Mucosa of rectum (tissue), 2 donors: ENCODE measurements around the gene RNF14.
A peak's percentile ranks its signal among the peaks of the same experiment; 100 is the strongest.

ENCODE experiments used
- H3K27ac ChIP-seq, 2 donors: one replicate each; pipeline ENCODE4 v1.7.0; 2013; ENCODE audit warnings: inconsistent platforms in 2 of 2, low read depth in 2 of 2, low read length in 2 of 2
- H3K27me3 ChIP-seq, 2 donors: one replicate each; pipeline ENCODE4 v1.7.0; 2013; ENCODE audit warnings: low read length in 2 of 2; ENCODE audit not compliant: control insufficient read depth in 2 of 2, insufficient read depth in 2 of 2
- H3K36me3 ChIP-seq, 2 donors: one replicate each; pipeline ENCODE4 v1.7.0; 2013; ENCODE audit warnings: low read length in 2 of 2; ENCODE audit not compliant: control insufficient read depth in 2 of 2, insufficient read depth in 2 of 2
- H3K4me1 ChIP-seq, 2 donors: one replicate each; pipeline ENCODE4 v1.7.0; 2013; ENCODE audit warnings: low read length in 2 of 2, mild to moderate bottlenecking in 1 of 2; ENCODE audit not compliant: control insufficient read depth in 2 of 2, insufficient read depth in 2 of 2
- H3K4me3 ChIP-seq, 2 donors: one replicate each; pipeline ENCODE4 v1.7.0; 2013; ENCODE audit warnings: low read length in 2 of 2
- H3K9ac ChIP-seq, 2 donors: one replicate each; pipeline ENCODE4 v1.7.0; 2013; ENCODE audit warnings: low read length in 2 of 2, low read depth in 1 of 2, mild to moderate bottlenecking in 1 of 2
- H3K9me3 ChIP-seq, 2 donors: one replicate each; pipeline ENCODE4 v1.7.0; 2013; ENCODE audit warnings: low read length in 2 of 2; ENCODE audit not compliant: control insufficient read depth in 2 of 2
- donor health status: healthy.
- donor health status: Normal muscosa, but diverticular disease.

RNF14 gene

DNA sequence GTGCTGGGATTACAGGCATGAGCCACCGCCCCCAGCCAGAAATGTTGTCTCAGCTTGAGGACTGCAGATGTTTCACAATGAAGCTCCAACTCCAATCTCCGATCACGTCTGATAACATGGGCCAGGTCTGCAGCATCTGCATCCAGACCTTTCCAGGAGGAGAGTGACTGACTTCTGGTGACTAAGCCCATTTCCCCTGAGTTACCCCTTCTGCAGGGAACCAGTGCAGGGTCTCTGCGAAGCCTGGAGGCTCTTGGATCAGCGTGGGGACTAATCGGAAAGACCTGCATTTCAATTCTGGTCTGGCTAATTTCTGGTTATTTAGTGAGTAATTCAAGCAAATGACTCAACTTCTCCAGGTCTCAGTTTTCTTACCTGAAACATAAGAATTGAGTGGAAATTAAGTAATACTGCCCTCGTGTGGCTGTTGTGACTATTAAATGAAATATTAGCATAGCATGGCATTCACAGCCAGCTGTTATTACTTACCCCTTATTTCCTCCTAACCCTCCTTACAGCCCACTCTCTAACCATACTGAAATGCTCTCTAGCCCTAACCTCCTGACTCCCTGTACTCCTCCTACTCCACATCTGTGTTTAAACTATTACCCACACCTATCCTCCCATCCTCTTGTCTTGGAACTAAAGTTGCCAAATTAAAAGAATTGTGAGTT lies 46.1 kb downstream of the RNF14 start:
- Histone ChIP-seq H3K36me3 (no peaks in the 10 kb centered on the region), H3K4me3 (no peak overlapping the region), H3K27me3 (no peaks in the 10 kb centered on the region), H3K9ac (no peak overlapping the region), H3K27ac (peak overlapping the region; percentile 13 to 18), H3K4me1 (peaks cover 7 to 16% of the 10 kb centered on the region in 2 donors), H3K9me3 (no peaks in the 10 kb centered on the region)

DNA sequence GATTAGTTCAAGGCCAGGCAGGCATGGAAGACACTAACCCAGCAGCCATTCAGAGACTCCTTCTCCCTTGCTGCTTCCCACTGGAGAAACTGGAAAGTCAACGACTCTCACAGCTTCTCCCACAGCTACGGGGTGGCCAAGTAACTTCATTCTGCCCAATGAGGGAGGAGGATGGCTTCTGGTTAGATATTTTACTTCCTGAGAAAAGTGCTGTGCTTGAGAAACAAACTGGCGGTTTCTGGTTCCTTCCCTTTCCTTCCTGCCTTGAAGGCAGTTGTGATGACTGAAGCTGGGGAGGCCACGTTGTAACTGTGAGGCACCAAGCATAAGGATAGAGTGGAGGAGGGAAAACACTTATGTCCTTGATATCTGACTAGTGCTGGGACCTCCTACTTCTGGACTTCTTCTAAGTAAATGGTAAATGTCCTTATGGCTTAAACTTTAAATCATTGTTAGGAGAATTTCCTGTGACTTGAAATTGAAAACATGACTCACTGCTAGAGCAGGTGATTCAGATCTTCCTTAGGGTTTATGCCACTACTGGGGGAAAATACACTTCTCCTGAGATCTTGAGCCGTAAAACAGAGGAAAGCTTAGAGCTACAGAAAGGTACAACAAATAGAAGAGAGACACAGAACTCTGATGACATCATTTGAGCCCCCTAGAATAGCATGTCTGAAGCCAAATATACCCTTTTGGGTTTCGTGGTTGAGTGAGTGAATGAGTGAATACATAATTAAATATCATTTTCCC lies 47.1 kb downstream of the RNF14 start:
- Histone ChIP-seq H3K9ac (no peak overlapping the region), H3K9me3 (no peaks in the 10 kb centered on the region), H3K4me3 (peak overlapping the region in 1 of 2 donors; percentile 13), H3K27ac (peak overlapping the region; percentile 13 to 18), H3K36me3 (no peaks in the 10 kb centered on the region), H3K4me1 (peaks cover 7 to 16% of the 10 kb centered on the region in 2 donors), H3K27me3 (no peaks in the 10 kb centered on the region)

DNA sequence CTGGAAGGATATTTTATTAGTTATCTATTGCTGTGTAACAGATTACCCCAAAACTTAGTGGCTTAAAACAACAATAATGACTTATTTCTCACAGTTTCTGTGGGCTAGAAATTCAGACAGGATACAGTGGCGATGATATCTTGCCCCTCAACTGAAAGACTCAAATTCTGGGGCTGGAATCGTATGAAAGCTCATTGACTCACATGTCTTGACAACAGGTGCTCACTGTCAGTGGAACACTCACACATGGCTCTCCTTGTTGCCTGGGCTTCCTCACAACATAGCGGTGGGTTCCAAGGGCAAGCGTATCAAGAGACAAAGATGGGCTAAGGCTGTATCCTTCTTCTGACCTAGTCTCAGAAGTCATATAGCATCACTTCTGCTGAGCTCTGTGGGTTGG lies 47.7 kb downstream of the RNF14 start:
- Histone ChIP-seq H3K9me3 (no peaks in the 10 kb centered on the region), H3K36me3 (no peaks in the 10 kb centered on the region), H3K9ac (no peak overlapping the region), H3K27ac (peak overlapping the region; percentile 9 to 13), H3K4me1 (peaks cover 7 to 16% of the 10 kb centered on the region in 2 donors), H3K4me3 (no peak overlapping the region), H3K27me3 (no peaks in the 10 kb centered on the region)

DNA sequence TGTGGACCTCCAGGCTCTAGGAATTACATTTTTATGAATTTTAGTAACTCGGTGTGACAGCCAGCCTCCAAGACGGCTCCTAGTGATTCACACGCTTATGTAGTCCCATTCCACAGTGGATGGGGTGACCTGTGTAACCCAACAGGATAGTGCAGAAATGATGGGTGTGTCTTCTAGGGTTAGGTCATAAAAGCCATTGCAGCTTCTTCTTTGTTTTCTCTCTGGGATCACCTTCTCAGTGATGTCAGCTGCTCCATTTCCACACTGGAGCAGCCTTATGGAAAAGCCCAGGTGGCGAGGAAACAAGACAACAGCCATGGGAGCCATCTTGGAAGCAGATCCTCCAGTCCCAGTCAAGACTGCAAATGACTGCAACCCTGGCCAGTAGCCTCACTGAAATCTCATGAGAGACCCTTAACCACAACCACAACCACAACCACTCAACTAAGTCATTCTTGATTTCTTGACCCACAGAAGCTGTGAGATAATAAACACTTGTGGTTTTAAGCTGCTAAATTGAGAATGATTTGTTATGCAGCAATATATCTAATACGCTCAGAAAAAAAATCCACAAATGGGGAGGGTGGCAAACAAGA lies 49.0 kb downstream of the RNF14 start:
- H3K4me1 ChIP-seq: peaks cover 7% of the 10 kb centered on the region in 2 donors
- H3K9ac ChIP-seq: no peak overlapping the region
- no peak overlapping the region for H3K27ac ChIP-seq
- no peaks in the 10 kb centered on the region for H3K27me3 ChIP-seq
- H3K36me3 ChIP-seq: no peaks in the 10 kb centered on the region
- no peak overlapping the region for H3K4me3 ChIP-seq
- no peaks in the 10 kb centered on the region for H3K9me3 ChIP-seq

DNA sequence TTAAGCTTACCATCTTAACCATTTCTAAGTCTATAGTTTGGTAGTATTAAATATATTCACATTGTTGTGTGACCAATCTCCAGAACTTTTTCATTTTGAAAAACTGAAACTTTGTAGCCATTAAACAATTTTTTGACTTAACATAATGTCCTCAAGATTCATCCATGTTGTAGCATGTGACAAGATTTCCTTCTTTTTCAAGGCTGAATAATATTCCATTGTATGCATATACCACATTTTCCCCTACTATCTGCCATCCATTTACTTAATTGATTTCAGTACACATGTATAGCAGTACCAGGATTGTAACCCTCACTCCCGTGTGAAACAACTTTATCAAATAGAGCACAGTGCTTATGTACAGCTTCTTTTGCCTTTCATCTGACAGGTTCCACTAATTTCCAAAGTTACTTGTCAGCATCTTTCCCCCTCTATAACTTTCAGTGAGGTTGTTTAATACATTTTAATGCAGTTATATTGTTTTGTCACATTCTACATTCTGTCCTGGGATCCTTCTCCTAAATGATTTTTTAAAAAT lies 51.3 kb downstream of the RNF14 start:
- Histone ChIP-seq H3K4me3 (no peak overlapping the region), H3K27ac (no peak overlapping the region), H3K36me3 (no peaks in the 10 kb centered on the region), H3K4me1 (peaks cover 4 to 5% of the 10 kb centered on the region in 2 donors), H3K9ac (no peak overlapping the region), H3K9me3 (no peaks in the 10 kb centered on the region), H3K27me3 (no peaks in the 10 kb centered on the region)

DNA sequence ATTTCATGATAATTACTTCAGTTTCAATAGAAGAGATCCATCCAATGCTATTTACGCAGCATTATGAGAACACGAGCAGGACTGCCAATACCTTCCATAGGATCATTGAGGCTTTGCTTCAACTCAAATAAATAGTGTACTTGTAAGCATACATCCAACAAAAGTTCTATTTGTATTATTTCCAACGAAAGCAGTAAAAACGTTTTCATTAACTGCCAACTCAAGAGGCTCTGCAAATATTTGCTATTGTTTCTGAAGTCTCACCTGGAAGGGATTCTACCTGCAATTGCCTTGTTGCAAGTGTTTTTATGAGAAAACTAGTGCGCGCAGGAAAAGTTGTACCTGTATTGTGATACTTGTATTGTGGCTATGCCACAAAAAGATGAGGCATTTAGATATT lies 54.9 kb downstream of the RNF14 start:
- Histone ChIP-seq H3K27ac (no peak overlapping the region), H3K9me3 (no peaks in the 10 kb centered on the region), H3K4me3 (no peak overlapping the region), H3K9ac (no peak overlapping the region), H3K27me3 (no peaks in the 10 kb centered on the region), H3K4me1 (peaks cover 0 to 3% of the 10 kb centered on the region in 2 donors), H3K36me3 (no peaks in the 10 kb centered on the region)

DNA sequence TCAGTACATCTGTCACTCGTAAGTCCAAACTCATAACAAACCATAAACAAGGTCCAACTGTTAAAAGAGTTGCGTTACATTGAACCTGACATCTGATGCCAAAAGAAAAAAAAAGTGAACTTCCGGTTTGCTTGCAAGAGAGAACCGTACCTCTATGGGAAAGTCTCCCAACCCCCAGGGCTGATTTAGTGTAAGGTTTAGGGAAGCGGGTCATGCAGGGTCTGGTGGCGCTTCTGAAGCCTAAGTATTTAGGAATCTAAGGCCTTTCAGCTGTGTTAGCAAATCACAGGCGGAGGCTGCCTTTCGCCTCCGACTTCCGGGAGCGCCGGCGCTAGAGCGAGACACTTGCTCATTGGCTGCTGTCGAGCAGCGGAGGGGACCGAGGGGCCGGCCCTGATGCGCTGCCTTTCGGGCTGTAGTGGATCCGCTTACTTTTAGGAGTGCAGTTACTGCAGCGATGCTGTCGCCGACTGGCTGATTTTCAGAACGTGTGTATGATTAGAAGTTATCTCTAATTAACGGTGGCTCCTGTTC lies 55.9 kb downstream of the RNF14 start:
- Histone ChIP-seq H3K9ac (peak overlapping the region; percentile 62 to 68), H3K27me3 (no peaks in the 10 kb centered on the region), H3K9me3 (no peaks in the 10 kb centered on the region), H3K27ac (peak overlapping the region; percentile 56 to 76), H3K4me3 (peak overlapping the region; percentile 75 to 82), H3K36me3 (no peaks in the 10 kb centered on the region), H3K4me1 (peaks cover 0 to 3% of the 10 kb centered on the region in 2 donors)

DNA sequence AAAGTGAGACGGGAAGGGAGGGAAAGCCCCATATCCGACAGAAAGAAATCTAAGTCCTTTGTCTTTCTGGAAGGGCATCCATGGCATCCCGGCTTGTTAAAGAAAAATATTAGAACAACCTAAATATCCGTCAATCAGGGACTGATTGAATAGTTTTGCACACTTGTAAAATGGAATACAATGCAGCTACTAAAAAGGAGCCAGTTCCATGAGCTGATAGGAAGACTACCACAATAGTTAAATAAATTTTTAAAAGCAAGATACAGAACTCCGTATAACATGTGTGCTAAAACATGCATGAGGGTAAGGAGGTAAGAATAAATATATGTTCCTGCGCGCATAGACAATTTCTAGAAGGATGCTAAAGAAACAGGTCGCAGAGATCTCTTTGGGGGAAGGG lies 56.7 kb downstream of the RNF14 start:
- Histone ChIP-seq H3K27ac (no peak overlapping the region), H3K27me3 (no peaks in the 10 kb centered on the region), H3K36me3 (no peaks in the 10 kb centered on the region), H3K9me3 (no peaks in the 10 kb centered on the region), H3K4me3 (peak overlapping the region in 1 of 2 donors; percentile 82), H3K9ac (no peak overlapping the region), H3K4me1 (peaks cover 0 to 3% of the 10 kb centered on the region in 2 donors)

DNA sequence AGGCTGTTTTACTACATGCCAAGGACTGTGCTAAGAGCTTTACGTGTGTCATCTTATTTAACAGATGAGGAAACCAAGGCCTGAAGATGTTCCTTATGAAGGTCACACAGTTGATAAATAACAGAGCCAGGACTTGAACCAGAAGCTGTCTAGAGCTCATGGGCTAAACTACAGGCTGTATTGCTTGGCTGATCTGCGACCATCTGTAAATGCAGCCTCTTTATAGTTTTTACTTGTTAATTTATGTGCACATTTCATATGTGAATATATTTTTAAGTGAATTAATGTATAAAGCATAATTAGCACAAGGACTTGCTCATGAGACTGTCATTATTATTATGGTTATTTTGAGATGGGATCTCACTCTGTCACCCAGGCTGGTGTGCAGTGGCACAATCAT lies 63.2 kb downstream of the RNF14 start:
- H3K9ac ChIP-seq: no peak overlapping the region
- H3K36me3 ChIP-seq: no peaks in the 10 kb centered on the region
- no peaks in the 10 kb centered on the region for H3K4me1 ChIP-seq
- no peak overlapping the region for H3K4me3 ChIP-seq
- H3K27me3 ChIP-seq: no peaks in the 10 kb centered on the region
- H3K27ac ChIP-seq: no peak overlapping the region
- no peaks in the 10 kb centered on the region for H3K9me3 ChIP-seq
